Measurements from ENCODE around the gene ELF1. TPM values are rescaled to one million over a fixed set of nuclear protein-coding genes. Genes with fewer than 3 reads are reported as not detected.
A peak's percentile ranks its signal among the peaks of the same experiment; 100 is the strongest.

ELF1 gene
- total RNA-seq, 1 donor from 2014 or later: 47.4 TPM

DNA sequence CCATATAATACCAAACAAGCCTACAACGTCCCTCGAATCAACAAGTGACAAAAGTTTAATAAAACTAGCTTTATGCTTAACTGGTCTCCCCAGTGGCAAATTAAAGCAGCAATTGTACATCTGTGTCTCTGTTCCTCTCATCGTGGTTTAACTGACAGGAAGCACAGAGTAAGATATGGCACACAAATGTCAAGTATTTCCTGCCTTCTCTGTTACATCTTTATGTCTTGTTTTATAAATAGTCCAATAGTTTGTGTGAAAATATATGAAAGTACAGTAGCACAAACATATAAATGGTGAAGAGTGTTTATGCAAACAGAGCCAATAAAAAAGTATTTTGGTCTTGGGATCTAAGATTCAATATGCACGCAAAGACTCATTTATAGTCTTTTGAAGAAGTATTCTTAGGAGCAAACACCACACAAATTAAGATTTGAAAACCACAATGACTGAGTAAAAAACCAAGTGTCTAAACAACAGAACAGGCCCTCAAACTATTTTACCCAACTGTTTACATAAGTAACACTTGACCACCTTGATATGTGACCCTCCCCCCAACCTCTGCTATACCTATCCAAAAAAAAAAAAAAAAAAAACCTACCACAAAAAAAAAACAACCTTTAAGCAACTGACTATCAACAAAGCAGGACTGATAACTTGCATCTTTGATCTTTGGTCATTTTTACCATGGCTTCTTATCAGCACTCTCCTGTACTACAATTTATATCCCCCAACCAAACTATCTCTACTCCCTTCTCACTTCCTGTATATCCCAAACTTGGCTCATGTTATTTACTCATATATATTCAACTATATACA is 14.0 kb downstream of the ELF1 start:
- no peak for DNase-seq (ENCODE audit: extremely low spot score, unreplicated experiment)
- peaks cover 22% of the 10 kb centered on the region for H3K4me1 Mint-ChIP-seq (ENCODE audit: unreplicated experiment)
- no peaks in the 10 kb centered on the region for H3K36me3 Mint-ChIP-seq
- no peak overlapping the region for H3K4me3 Mint-ChIP-seq
- H3K9me3 Mint-ChIP-seq: peaks cover 5% of the 10 kb centered on the region
- H3K27me3 Mint-ChIP-seq: no peaks in the 10 kb centered on the region
- TF ChIP-seq, protein P1, sequence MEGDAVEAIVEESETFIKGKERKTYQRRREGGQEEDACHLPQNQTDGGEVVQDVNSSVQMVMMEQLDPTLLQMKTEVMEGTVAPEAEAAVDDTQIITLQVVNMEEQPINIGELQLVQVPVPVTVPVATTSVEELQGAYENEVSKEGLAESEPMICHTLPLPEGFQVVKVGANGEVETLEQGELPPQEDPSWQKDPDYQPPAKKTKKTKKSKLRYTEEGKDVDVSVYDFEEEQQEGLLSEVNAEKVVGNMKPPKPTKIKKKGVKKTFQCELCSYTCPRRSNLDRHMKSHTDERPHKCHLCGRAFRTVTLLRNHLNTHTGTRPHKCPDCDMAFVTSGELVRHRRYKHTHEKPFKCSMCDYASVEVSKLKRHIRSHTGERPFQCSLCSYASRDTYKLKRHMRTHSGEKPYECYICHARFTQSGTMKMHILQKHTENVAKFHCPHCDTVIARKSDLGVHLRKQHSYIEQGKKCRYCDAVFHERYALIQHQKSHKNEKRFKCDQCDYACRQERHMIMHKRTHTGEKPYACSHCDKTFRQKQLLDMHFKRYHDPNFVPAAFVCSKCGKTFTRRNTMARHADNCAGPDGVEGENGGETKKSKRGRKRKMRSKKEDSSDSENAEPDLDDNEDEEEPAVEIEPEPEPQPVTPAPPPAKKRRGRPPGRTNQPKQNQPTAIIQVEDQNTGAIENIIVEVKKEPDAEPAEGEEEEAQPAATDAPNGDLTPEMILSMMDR (conservative IDR thresholded peaks at IDR 0.05): no peak
- peak overlapping the region; percentile 4 for H3K27ac Mint-ChIP-seq

DNA sequence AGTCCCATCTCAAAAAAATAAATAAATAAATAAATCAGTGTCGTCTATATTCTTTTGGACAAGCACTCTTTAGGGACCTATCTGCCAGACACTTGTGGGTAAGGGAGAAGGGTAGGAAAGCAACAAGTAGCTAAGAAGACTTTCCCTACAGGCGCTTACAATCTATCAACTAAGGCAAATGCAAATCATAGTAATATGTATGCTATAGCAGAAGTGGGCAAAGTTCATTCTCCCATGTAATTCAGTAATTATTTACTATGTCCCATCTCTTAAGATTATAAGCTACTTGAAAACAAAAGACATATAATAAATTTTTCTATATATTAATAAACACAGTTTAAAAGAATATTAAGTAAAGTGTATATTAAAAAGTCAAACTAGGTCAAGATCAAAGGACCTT is 16.5 kb downstream of the ELF1 start:
- Mint-ChIP-seq H3K4me3 (no peak overlapping the region), H3K27me3 (no peaks in the 10 kb centered on the region), H3K4me1 (ENCODE audit: unreplicated experiment) (peaks cover 17% of the 10 kb centered on the region), H3K27ac (no peak overlapping the region), H3K36me3 (no peaks in the 10 kb centered on the region), H3K9me3 (no peaks in the 10 kb centered on the region)
- no peak for DNase-seq (ENCODE audit: extremely low spot score, unreplicated experiment)
- TF ChIP-seq, protein P1 (conservative IDR thresholded peaks at IDR 0.05): no peak

DNA sequence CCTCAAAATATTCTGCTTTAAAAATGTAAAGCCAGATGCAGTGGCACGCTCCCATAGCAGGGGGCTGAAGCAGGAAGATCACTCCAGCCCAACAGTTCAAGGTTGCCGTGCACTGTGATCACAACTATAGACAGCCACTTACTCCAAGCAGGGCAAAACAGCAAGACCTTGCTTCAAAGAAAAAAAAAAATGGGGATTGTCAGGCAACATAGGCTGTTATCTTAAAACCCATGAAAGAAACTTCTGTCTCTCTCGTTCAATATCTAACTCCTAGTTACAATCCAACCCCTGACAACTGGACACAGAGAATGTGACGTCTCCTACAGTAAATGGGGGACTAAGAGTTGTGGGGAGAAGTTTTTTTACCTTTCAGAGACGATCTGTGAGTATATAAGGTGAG is 17.4 kb downstream of the ELF1 start:
- peaks cover 3% of the 10 kb centered on the region for H3K36me3 Mint-ChIP-seq
- DNase-seq (ENCODE audit: extremely low spot score, unreplicated experiment): no peak
- H3K27ac Mint-ChIP-seq: peak overlapping the region; percentile 8
- H3K4me3 Mint-ChIP-seq: no peak overlapping the region
- TF ChIP-seq, protein P1 (conservative IDR thresholded peaks at IDR 0.05): no peak
- no peaks in the 10 kb centered on the region for H3K27me3 Mint-ChIP-seq
- H3K4me1 Mint-ChIP-seq (ENCODE audit: unreplicated experiment): peaks cover 13% of the 10 kb centered on the region
- H3K9me3 Mint-ChIP-seq: no peaks in the 10 kb centered on the region

DNA sequence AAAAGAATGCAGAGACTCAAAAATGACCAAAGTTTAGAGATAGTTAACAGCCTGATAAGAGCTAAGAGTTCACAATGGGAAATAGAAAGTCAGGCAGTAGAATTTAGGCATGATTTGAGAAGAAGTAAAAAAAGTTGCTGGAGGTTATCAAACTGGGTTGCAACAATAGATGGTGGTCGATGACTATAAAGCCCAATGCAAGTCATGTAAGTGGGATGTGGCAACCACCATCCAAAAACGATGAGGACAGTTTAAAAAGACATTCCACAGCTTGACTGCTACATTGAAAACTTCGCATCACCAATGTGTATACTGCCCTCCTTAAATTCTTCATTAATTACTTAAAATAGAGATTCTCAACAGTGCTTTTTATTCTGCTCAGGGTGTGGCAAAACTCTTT is 19.7 kb downstream of the ELF1 start:
- H3K27me3 Mint-ChIP-seq: no peaks in the 10 kb centered on the region
- H3K4me1 Mint-ChIP-seq (ENCODE audit: unreplicated experiment): peaks cover 15% of the 10 kb centered on the region
- peak overlapping the region; percentile 6 for H3K27ac Mint-ChIP-seq
- no peak for DNase-seq (ENCODE audit: extremely low spot score, unreplicated experiment)
- peaks cover 12% of the 10 kb centered on the region for H3K36me3 Mint-ChIP-seq
- TF ChIP-seq, protein P1 (conservative IDR thresholded peaks at IDR 0.05): no peak
- no peak overlapping the region for H3K4me3 Mint-ChIP-seq
- no peaks in the 10 kb centered on the region for H3K9me3 Mint-ChIP-seq

DNA sequence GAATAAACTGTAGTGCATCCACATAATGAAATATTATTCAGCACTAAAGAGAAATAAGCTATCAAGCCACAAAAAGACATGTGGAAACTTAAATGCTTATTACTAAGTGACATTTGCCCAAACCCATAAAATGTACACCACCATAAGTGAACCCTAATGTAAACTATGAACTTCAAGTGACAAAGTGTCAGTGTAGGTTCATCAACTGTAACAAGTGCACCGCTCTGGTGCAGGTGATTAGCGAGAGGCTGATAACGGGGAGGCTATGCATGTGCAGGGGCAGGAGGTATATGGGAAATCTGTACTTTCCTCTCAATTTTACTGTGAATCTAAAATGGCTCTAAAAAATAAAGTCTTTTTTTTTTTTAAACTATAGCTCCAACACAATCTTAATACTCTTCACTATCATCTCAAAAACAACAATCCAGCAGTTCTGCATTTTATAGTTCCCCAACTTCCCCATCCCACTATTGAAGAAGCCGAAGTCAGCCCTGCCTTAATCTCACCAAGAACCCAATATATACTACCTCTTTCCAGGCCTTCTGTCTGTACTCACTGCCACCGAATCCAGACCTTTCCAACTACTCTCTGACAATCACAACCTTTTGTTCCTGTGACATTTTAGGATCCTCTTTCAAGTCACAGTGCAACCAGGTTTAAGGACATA is 22.6 kb downstream of the ELF1 start:
- no peak overlapping the region for H3K4me3 Mint-ChIP-seq
- peaks cover 23% of the 10 kb centered on the region for H3K4me1 Mint-ChIP-seq (ENCODE audit: unreplicated experiment)
- H3K27ac Mint-ChIP-seq: peak overlapping the region; percentile 42
- TF ChIP-seq, protein P1 (conservative IDR thresholded peaks at IDR 0.05): no peak
- no peaks in the 10 kb centered on the region for H3K27me3 Mint-ChIP-seq
- H3K36me3 Mint-ChIP-seq: peaks cover 12% of the 10 kb centered on the region
- no peak for DNase-seq (ENCODE audit: extremely low spot score, unreplicated experiment)
- H3K9me3 Mint-ChIP-seq: no peaks in the 10 kb centered on the region

All from type B pancreatic cell (in vitro differentiated cells).